ENCODE measurements around the gene ACTL8.

The ACTL8 gene

GRCh38 chr1:17797478-17797877 is 42.3 kb downstream of the ACTL8 start:
- TF ChIP-seq REST (IDR thresholded peaks at IDR 0.05; ENCODE audit: insufficient read depth in 1 of 2, low read depth in 2 of 2, low read length in 2 of 2): no peak
- no peak for TF ChIP-seq SIN3A (IDR thresholded peaks at IDR 0.05; ENCODE audit: borderline replicate concordance, insufficient read depth, low read length)
- no peak for TF ChIP-seq FOXP2 (optimal IDR thresholded peaks at IDR 0.05; ENCODE audit: borderline replicate concordance, extremely low read depth, extremely low read length, insufficient read depth)
- no peak for TF ChIP-seq TAF1 (IDR thresholded peaks at IDR 0.05; ENCODE audit: borderline replicate concordance, insufficient read depth, low read length)
- no peak for TF ChIP-seq POLR2AphosphoS5 (IDR thresholded peaks at IDR 0.05; ENCODE audit: low read depth, low read length)

- no peak for TF ChIP-seq TAF1 (IDR thresholded peaks at IDR 0.05; ENCODE audit: borderline replicate concordance, insufficient read depth, low read length)
- no peak for TF ChIP-seq REST (IDR thresholded peaks at IDR 0.05; ENCODE audit: insufficient read depth in 1 of 2, low read depth in 2 of 2, low read length in 2 of 2)
- no peak for TF ChIP-seq POLR2AphosphoS5 (IDR thresholded peaks at IDR 0.05; ENCODE audit: low read depth, low read length)
- TF ChIP-seq SIN3A (IDR thresholded peaks at IDR 0.05; ENCODE audit: borderline replicate concordance, insufficient read depth, low read length): no peak
- no peak for TF ChIP-seq FOXP2 (optimal IDR thresholded peaks at IDR 0.05; ENCODE audit: borderline replicate concordance, extremely low read depth, extremely low read length, insufficient read depth)
Measured at GRCh38 chr1:17798011-17798410, 42.9 kb downstream of the ACTL8 start.

GRCh38 chr1:17798799-17799382 is 43.8 kb downstream of the ACTL8 start:
- TF ChIP-seq REST (IDR thresholded peaks at IDR 0.05; ENCODE audit: insufficient read depth in 1 of 2, low read depth in 2 of 2, low read length in 2 of 2) (no peak), FOXP2 (optimal IDR thresholded peaks at IDR 0.05; ENCODE audit: borderline replicate concordance, extremely low read depth, extremely low read length, insufficient read depth) (no peak), TAF1 (IDR thresholded peaks at IDR 0.05; ENCODE audit: borderline replicate concordance, insufficient read depth, low read length) (no peak), SIN3A (IDR thresholded peaks at IDR 0.05; ENCODE audit: borderline replicate concordance, insufficient read depth, low read length) (no peak), POLR2AphosphoS5 (IDR thresholded peaks at IDR 0.05; ENCODE audit: low read depth, low read length) (no peak)

GRCh38 chr1:17799642-17800041 is 44.5 kb downstream of the ACTL8 start:
- TF ChIP-seq REST (IDR thresholded peaks at IDR 0.05; ENCODE audit: insufficient read depth in 1 of 2, low read depth in 2 of 2, low read length in 2 of 2) (no peak), FOXP2 (optimal IDR thresholded peaks at IDR 0.05; ENCODE audit: borderline replicate concordance, extremely low read depth, extremely low read length, insufficient read depth) (no peak), SIN3A (IDR thresholded peaks at IDR 0.05; ENCODE audit: borderline replicate concordance, insufficient read depth, low read length) (no peak), POLR2AphosphoS5 (IDR thresholded peaks at IDR 0.05; ENCODE audit: low read depth, low read length) (no peak), TAF1 (IDR thresholded peaks at IDR 0.05; ENCODE audit: borderline replicate concordance, insufficient read depth, low read length) (no peak)

All from PFSK-1 (cell line).